Stimulated activated CD4-positive, alpha-beta T cell treated with anti-CD3 and anti-CD28 coated beads, TNF-alpha, amount 100 ng/mL, for 24 hours (primary cell): ENCODE measurements around the gene COL9A2.

ENCODE experiments used
- DNase-seq, 3 experiments: peaks; one replicate each; pipeline ENCODE4 v3.0.0-alpha.2; 2020; ENCODE audit warnings: low read depth in 3 of 3

COL9A2 gene

GRCh38 chr1:40303051-40303771, 13.9 kb downstream of the COL9A2 start:
- no peak for DNase-seq

DNA sequence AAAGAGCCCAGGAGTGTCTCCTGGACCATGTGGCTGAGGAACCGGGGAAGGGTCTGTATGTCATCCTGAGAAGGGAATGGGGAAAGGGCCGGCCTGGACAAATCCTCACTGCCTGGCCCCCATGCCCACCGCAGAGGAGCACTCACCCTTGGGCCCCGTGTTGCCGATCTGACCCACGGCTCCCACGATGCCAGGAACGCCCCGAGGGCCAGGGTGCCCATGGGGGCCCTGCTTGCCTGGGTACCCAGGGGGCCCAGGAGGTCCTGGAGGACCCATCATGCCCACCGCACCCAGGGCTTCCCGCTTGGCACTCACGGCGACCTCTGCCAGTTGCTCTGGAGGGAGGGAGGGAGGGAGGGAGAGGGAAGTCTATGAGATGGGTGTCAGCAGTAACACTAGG, 14.6 kb downstream of the COL9A2 start:
- no peak for DNase-seq

DNA sequence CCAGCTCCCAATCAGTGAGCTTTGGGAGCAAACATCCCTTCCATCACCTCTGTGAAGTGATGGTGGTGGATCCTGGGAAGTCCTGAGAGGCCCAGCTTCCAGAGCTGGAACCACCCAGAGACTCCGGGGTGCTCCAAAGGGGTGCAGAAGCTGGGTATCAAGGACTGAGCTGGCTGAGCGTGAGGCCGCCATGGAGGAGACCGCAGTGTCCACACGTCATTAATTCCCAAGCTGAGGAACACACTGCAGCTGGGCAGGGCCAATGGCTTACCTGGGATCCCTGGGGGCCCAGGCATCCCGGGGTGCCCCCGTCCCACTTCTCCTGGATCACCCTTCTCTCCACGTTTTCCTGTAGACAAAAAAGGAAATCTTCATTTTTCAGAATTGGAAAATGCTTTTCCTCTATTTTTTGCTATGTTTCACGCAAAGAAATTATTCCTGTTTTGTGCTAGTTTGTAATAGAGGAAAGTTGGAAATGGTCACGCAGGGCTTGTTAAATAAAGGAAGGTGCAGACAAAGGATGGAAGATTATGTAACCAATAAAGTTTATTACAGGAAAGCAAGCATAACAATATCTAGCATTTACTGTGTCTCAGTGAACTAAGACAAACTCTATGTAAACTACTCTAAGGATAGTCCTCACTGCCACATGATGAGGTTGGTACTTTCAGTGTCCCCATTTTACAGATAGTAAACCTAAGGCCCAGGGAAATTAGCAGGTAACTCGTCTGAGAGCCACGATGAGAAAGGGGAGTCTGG, 15.4 kb downstream of the COL9A2 start:
- DNase-seq, result no peak

GRCh38 chr1:40301066-40301465, 16.0 kb downstream of the COL9A2 start:
- DNase-seq, result no peak

DNA sequence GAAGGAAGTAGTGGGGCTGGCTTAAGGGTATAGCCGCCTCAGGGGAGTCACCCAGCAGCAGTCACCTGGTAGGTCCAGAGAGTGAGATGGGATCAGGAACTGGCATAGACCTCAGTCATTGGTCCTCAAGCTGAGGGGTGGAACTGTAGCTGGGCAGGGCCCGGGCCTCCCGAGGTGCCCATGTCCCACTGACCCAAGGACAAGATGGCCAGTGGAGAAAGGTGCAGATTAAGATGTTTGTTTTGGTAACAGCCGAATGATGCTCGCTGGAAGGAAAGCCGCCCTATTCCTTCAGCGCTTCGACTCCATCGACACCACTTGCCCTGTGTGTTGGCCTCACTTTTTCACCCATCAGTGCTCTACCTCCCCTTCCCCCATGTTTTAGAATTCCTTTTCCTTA, 16.4 kb downstream of the COL9A2 start:
- no peak for DNase-seq

DNA sequence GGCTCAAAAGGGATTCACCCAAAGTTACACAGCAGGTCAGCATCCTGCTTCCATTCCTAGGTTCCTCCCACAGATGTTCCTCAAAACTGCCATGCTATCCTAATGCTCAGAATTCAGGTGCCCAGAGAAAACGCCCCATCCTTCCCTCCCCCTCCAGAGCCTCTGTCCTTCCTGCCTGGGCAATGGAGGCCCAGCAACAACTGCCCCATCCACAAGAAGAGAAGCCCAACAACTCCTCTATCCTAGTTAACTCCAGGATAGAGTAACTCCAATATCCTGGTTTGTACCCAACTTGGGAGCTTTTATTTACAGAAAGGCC, 16.9 kb downstream of the COL9A2 start:
- DNase-seq, result no peak

GRCh38 chr1:40299366-40300248, 17.5 kb downstream of the COL9A2 start:
- no peak for DNase-seq

DNA sequence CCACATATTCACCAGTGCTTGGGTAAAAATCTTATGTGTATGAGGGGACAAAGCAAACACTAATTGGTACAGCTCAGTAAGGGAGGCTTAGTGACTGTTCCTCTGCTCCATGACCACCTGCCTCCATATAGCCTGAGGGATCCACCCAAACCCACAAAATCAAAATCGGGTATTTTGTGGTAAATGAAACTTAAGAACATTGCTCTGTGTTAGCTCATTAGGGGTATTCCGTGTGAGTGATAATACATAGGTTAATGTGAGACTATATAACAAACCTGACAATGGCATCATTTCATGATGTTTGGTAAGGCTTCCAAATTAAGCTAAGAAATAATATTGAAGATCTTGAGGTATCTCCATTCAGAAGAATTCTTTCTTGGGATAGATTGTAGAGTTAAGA, 25.8 kb downstream of the COL9A2 start:
- DNase-seq, result no peak

GRCh38 chr1:40281853-40282252, 35.2 kb downstream of the COL9A2 start:
- no peak for DNase-seq

- DNase-seq, result no peak
These were observed 41.0 kb downstream of the COL9A2 start for GRCh38 chr1:40276122-40276521.

- DNase-seq, result no peak
These were observed 42.8 kb downstream of the COL9A2 start for GRCh38 chr1:40274331-40274730.

- no peak for DNase-seq
These were observed 43.4 kb downstream of the COL9A2 start for GRCh38 chr1:40273547-40274166.

GRCh38 chr1:40272653-40273213, 44.4 kb downstream of the COL9A2 start:
- DNase-seq, result no peak

DNA sequence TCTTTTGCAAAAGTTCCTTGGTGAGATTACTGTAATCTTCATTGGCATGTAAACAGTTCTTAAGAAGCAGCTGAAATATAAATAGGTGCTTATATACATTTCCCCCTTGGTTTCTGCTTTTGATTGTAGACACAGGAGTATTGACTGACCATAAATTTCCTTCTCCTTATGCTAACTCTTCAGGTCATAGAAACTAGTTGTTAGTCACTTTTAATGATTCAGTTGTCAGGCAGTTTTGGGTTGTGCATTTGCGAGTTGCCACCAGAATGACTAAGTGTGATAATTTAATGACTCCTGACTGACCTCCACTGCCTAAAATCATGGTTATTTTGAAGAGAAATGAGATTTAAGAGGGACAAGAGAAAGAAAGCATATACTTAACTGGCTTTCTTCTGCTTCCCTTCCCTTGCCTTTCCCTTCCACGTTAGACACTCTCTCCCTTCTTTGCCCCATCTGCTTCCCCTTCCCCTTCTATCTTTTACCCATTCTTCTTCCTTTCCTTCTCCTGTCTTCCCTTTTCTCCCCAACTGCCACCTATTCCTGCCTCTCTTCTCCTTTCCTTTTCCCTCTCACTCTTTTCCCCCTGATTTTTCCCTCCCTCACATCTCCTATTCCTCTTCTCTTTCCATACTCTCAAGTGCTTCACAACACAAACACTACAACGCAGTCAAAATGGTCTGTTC, 46.8 kb downstream of the COL9A2 start:
- DNase-seq, result no peak

DNA sequence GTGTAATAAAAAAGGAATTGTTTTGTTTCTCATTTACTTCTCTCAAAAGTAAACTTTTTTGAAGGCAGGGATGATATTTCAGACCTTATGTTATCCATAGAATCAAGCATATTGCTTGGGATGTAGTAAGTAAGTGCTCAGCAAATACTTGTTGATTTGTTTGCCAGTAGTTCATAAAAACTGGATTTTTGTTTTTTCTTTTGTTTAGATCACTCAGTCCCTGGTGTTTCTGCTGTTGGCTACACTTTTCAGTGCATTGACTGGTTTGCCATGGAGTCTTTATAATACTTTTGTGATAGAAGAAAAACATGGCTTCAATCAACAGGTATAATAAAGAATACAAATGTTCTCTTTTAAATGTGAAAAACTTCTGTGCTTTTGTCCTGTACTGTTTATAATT, 48.9 kb downstream of the COL9A2 start:
- no peak for DNase-seq

- DNase-seq, result no peak
These were observed 49.3 kb downstream of the COL9A2 start for GRCh38 chr1:40267767-40268187.

- no peak for DNase-seq
These were observed 50.1 kb downstream of the COL9A2 start for GRCh38 chr1:40266786-40267535.

- DNase-seq, result no peak
These were observed 51.2 kb downstream of the COL9A2 start for GRCh38 chr1:40265919-40266318.

DNA sequence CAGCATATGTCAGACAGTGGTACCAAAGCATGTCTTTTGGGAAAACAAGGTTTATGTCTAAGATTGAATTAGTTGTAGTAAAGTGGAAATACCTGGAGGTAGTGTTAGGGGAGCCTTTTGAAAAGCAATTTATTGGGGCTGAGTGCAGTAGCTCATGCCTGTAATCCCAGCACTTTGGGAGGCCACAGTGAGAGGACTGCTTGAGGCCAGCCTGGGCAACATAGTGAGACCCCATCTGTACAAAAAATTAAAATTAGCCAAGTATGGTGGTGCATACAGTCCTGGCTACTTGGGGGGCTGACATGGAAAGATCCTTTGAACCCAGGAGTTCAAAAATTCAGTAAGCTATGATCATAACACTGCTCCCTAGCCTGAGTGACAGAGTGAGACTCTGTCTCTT, 51.8 kb downstream of the COL9A2 start:
- no peak for DNase-seq

DNA sequence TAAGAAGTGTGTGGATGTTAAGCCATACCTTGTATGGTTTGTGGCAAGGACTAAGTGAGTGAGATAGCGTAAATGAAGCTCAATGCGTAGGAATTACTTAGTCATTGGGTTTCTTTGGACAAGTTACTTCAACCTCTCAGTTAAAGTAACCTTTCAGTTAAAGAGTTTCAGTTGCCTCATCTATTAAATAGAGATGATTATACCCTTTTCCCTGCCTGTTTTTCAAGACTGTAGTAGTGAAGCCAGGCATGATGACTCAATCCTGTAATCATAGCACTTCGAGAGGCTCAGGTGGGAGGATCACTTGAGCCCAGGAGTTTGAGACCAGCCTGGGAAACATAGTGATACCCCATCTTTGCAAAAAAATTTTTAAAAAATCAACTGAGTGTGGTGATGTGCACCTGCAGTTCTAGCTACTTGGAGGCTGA, 52.7 kb downstream of the COL9A2 start:
- no peak for DNase-seq

- DNase-seq, result no peak
These were observed 58.7 kb downstream of the COL9A2 start for GRCh38 chr1:40258445-40258769.
